A549 (cell line): ENCODE measurements around the gene NBEAL2. TPM values are rescaled to one million over a fixed set of nuclear protein-coding genes. Genes with fewer than 3 reads are reported as not detected.

Experiments used
- ATAC-seq, 2 experiments: fragments of 200-7000 bp in 1 of 2; fragments of >200 bp in 1 of 2; cut with Nextera tagmentation in 1 of 2; cut with Tn5 transposase in 1 of 2; 3 replicates each; pipeline versions ENCODE4 v1.8.0 to v1.9.1; 2018 to 2020; ENCODE audit warnings: mild to moderate bottlenecking in 1 of 2, moderate library complexity in 1 of 2
- CTCF ChIA-PET: fragments of 300-600 bp; sonication (Branson Sonifier 250); formaldehyde crosslinking; extraction: SDS; loops from one replicate; lab custom pipeline; 2021; ENCODE audit warnings: antibody characterized with exemption, inconsistent platforms; lab: Yijun Ruan, JAX
- POLR2A ChIA-PET: fragments of 350-600 bp; formaldehyde crosslinking; extraction: SDS; loops from one replicate; lab custom pipeline; 2021; ENCODE audit warnings: antibody characterized with exemption, inconsistent platforms; lab: Yijun Ruan, JAX
- DNase-seq, 2 experiments: peaks; one replicate each; pipeline versions ENCODE4 v3.0.0 to v3.0.0-alpha.2; 2011 to 2016; ENCODE audit warnings: low read depth in 1 of 2, low spot score in 1 of 2
- FAIRE-seq: peaks from 2 replicates; lab custom pipeline; 2011; peaks lifted over from hg19 to GRCh38; lab: Jason Lieb, UNC
- H3K27ac ChIP-seq, 2 experiments: fragments of >200 bp; sonication (Bioruptor Twin); formaldehyde crosslinking; 3 replicates each; pipeline ENCODE4 v1.5.1; 2016 to 2017
- H3K4me1 ChIP-seq: fragments of >200 bp; sonication (Bioruptor Twin); formaldehyde crosslinking; 3 replicates; pipeline ENCODE4 v1.6.1; 2016
- H3K4me2 ChIP-seq: fragments of >200 bp; sonication (Bioruptor Twin); formaldehyde crosslinking; 3 replicates; pipeline ENCODE4 v1.6.1; 2016
- H3K4me3 ChIP-seq: fragments of >200 bp; sonication (Bioruptor Twin); formaldehyde crosslinking; 3 replicates; pipeline ENCODE4 v1.5.1; 2016
- H3K9me3 ChIP-seq: fragments of >200 bp; sonication (Bioruptor Twin); formaldehyde crosslinking; 3 replicates; pipeline ENCODE4 v1.6.1; 2016
- BHLHE40 ChIP-seq: IDR thresholded peaks from 2 replicates; pipeline ENCODE4 v1.6.1; 2012; ENCODE audit warnings: low read depth, low read length, inconsistent platforms
- CBX8 ChIP-seq: fragments of 200-600 bp; sonication (generic); IDR thresholded peaks from 2 replicates; pipeline ENCODE4 v1.6.1; 2016
- CHD2 ChIP-seq: fragments of 150-350 bp; IDR thresholded peaks from 2 replicates; pipeline ENCODE4 v1.6.1; 2014; ENCODE audit warnings: low read length; ENCODE audit not compliant: partially characterized antibody
- E2F6 ChIP-seq: IDR thresholded peaks from 2 replicates; pipeline ENCODE4 v1.6.1; 2012; ENCODE audit warnings: low read depth, borderline replicate concordance
- EHF ChIP-seq: fragments of 250-450 bp; sonication (Bioruptor Pico); IDR thresholded peaks from 2 replicates; pipeline ENCODE4 v1.5.0; 2020; ENCODE audit warnings: mild to moderate bottlenecking
- ELK1 ChIP-seq: fragments of 150-350 bp; IDR thresholded peaks from 2 replicates; pipeline ENCODE4 v1.6.1; 2014; ENCODE audit warnings: low read depth, mild to moderate bottlenecking, low read length
- EP300 ChIP-seq, 2 experiments: fragments of >200 bp; sonication (Bioruptor Twin); formaldehyde crosslinking; IDR thresholded peaks; 2 replicates in 1 of 2; 3 replicates in 1 of 2; pipeline ENCODE4 v1.6.1; 2016 to 2017
- FOSB ChIP-seq: fragments of 250-450 bp; sonication (Bioruptor Pico); IDR thresholded peaks from 2 replicates; pipeline ENCODE4 v1.5.0; 2020; ENCODE audit warnings: mild to moderate bottlenecking, moderate library complexity
- FOXS1 ChIP-seq: fragments of 250-450 bp; sonication (Bioruptor Pico); IDR thresholded peaks from 2 replicates; pipeline ENCODE4 v1.5.0; 2020; ENCODE audit warnings: mild to moderate bottlenecking, moderate library complexity
- HDAC2 ChIP-seq: fragments of 200-600 bp; sonication (generic); IDR thresholded peaks from 2 replicates; pipeline ENCODE4 v1.6.1; 2016
- HES2 ChIP-seq: fragments of >200 bp; sonication (Bioruptor Twin); formaldehyde crosslinking; IDR thresholded peaks from 2 replicates; pipeline ENCODE4 v1.6.1; 2016
- HOXA7 ChIP-seq: fragments of 250-450 bp; sonication (Bioruptor Pico); IDR thresholded peaks from 2 replicates; pipeline ENCODE4 v1.5.0; 2020; ENCODE audit warnings: mild to moderate bottlenecking, moderate library complexity
- JUN ChIP-seq, 2 experiments: fragments of >200 bp; sonication (Bioruptor Twin); formaldehyde crosslinking; IDR thresholded peaks; 2 replicates in 1 of 2; 3 replicates in 1 of 2; pipeline ENCODE4 v1.6.1; 2016 to 2017
- KDM1A ChIP-seq: fragments of 200-600 bp; sonication (generic); IDR thresholded peaks from 2 replicates; pipeline ENCODE4 v1.6.1; 2016; ENCODE audit warnings: low read depth, mild to moderate bottlenecking
- MAFK ChIP-seq: fragments of 450-650 bp; IDR thresholded peaks from 2 replicates; pipeline ENCODE4 v1.6.1; 2014; ENCODE audit not compliant: partially characterized antibody
- MAX ChIP-seq: IDR thresholded peaks from 2 replicates; pipeline ENCODE4 v1.6.1; 2012
- MYC ChIP-seq: IDR thresholded peaks from 2 replicates; pipeline ENCODE4 v1.6.1; 2012; ENCODE audit warnings: mild to moderate bottlenecking, inconsistent platforms, low read length, improper control_type of control experiment, borderline replicate concordance
- NFE2L2 ChIP-seq: fragments of 150-350 bp; conservative IDR thresholded peaks from 2 replicates; pipeline ENCODE4 v1.6.1; 2014; ENCODE audit warnings: low read length
- NPAS2 ChIP-seq: fragments of 250-450 bp; sonication (Bioruptor Pico); IDR thresholded peaks from 2 replicates; pipeline ENCODE4 v1.8.0; 2022; ENCODE audit warnings: mild to moderate bottlenecking, moderate library complexity, borderline replicate concordance
- PHF8 ChIP-seq: fragments of 200-600 bp; sonication (generic); IDR thresholded peaks from 2 replicates; pipeline ENCODE4 v1.6.1; 2016; ENCODE audit warnings: low read depth, mild to moderate bottlenecking, antibody characterized with exemption, moderate library complexity, borderline replicate concordance
- POLR2A ChIP-seq: IDR thresholded peaks from 2 replicates; pipeline ENCODE4 v1.6.1; 2012; ENCODE audit warnings: mild to moderate bottlenecking, low read length
- POLR2AphosphoS2 ChIP-seq: conservative IDR thresholded peaks from 2 replicates; pipeline ENCODE4 v1.6.1; 2012; ENCODE audit warnings: low read length, improper control_type of control experiment, inconsistent platforms
- RAD21 ChIP-seq, 2 experiments: fragments of >200 bp in 1 of 2; sonication (Bioruptor Twin) in 1 of 2; formaldehyde crosslinking in 1 of 2; IDR thresholded peaks in 1 of 2; conservative IDR thresholded peaks in 1 of 2; 2 replicates in 1 of 2; 3 replicates in 1 of 2; pipeline ENCODE4 v1.6.1; 2012 to 2018; ENCODE audit warnings: inconsistent platforms in 1 of 2
- RFX5 ChIP-seq: fragments of 450-650 bp; IDR thresholded peaks from 2 replicates; pipeline ENCODE4 v1.7.1; 2014; ENCODE audit warnings: antibody characterized with exemption, mild to moderate bottlenecking, moderate library complexity
- SREBF2 ChIP-seq: fragments of 450-650 bp; IDR thresholded peaks from 2 replicates; pipeline ENCODE4 v1.6.1; 2014; ENCODE audit warnings: mild to moderate bottlenecking, moderate library complexity
- USF2 ChIP-seq: fragments of 450-650 bp; IDR thresholded peaks from 2 replicates; pipeline ENCODE4 v1.6.1; 2014; ENCODE audit warnings: antibody characterized with exemption
- ZFP36 ChIP-seq: fragments of 450-650 bp; IDR thresholded peaks from 2 replicates; pipeline ENCODE4 v1.6.1; 2014; ENCODE audit warnings: borderline replicate concordance; ENCODE audit not compliant: partially characterized antibody
- WGBS: methylation state at CpG from one replicate; pipeline ENCODE4 v1.1.6; 2017; ENCODE audit errors: missing lambda C conversion rate; 5-methylcytosine and 5-hydroxymethylcytosine counted together
- polyA plus RNA-seq, 4 experiments: library from polyadenylated mRNA; depleted of rRNA in 3 of 4; stranded (reverse); fragments of >200 nt; fragmentation: RNase III in 1 of 4; extraction: RNeasy Plus Mini Kit Qiagen cat#74134 plus additional on column Dnase treatment in 1 of 4; gene quantifications; 2 replicates in 3 of 4; 3 replicates in 1 of 4; pipeline ENCODE4 v1.2.3, GENCODE V29; 2011 to 2017

The NBEAL2 gene
- polyA plus RNA-seq, 2 of the 4 experiments (the other 2 are of a cell fraction) = 9.6 to 47.3 TPM

GRCh38 chr3:46943237-46944187 is 36.0 kb upstream of the NBEAL2 start (continued):
- TF ChIP-seq USF2 (no peak), MYC (no peak), KDM1A (no peak), ELK1 (no peak), MAFK (no peak), JUN (IDR thresholded peaks at IDR 0.05) (peak in 1 of 2 experiments; percentile 58; a peak in 1 of 5 replicates), E2F6 (peak; percentile 69), EP300 (IDR thresholded peaks at IDR 0.05) (peak; percentile 23 to 60; a peak in 1 of 5 replicates)

GRCh38 chr3:46944191-46944590 is 35.3 kb upstream of the NBEAL2 start:
- peaks cover 90% of the 10 kb centered on the region for H3K4me1 ChIP-seq
- H3K4me3 ChIP-seq = no peak overlapping the region
- DNase-seq = peak in 1 of 2 experiments; percentile 35
- ChIA-PET POLR2A (interaction anchor here (0.9 to 2.0 kb wide), 2 partner anchors 9 to 35 kb away, joined by 3 to 5 read pairs; partner anchors contain the start of gene NBEAL2), CTCF (interaction anchor here (1.0 to 5.4 kb wide), 3 partner anchors 11 to 30 kb away, joined by 3 to 32 read pairs (median 4); no protein-coding TSS in a partner anchor)
- H3K4me2 ChIP-seq = peak overlapping the region; percentile 87
- H3K9me3 ChIP-seq = no peaks in the 10 kb centered on the region
- peak overlapping the region; percentile 90 to 97 for H3K27ac ChIP-seq
- TF ChIP-seq ELK1 (no peak), RFX5 (no peak), FOXS1 (CRISPR knock-in tag) (no peak), FOSB (CRISPR knock-in tag) (no peak), EHF (CRISPR knock-in tag) (no peak), CHD2 (no peak), POLR2A (no peak), CBX8 (no peak), MAX (no peak), PHF8 (no peak), SREBF2 (no peak), HOXA7 (CRISPR knock-in tag) (no peak), ZFP36 (no peak)
- WGBS = 33% methylated on average over 5 of the region's 8 CpGs
- FAIRE-seq = no peak
- ATAC-seq = peak in 1 of 2 experiments; percentile 43; a peak in 3 of 6 replicates

GRCh38 chr3:46946416-46946815 is 33.0 kb upstream of the NBEAL2 start:
- Histone ChIP-seq H3K27ac (peak overlapping the region; percentile 90 to 97), H3K4me3 (no peak overlapping the region), H3K4me2 (peak overlapping the region; percentile 87), H3K4me1 (peaks cover 97% of the 10 kb centered on the region), H3K9me3 (no peaks in the 10 kb centered on the region)
- CTCF ChIA-PET = interaction anchor here (1.0 to 3.9 kb wide), 5 partner anchors 11 to 37 kb away, joined by 3 to 27 read pairs (median 4); no protein-coding TSS in a partner anchor
- FAIRE-seq = no peak
- POLR2A ChIA-PET = no interaction called here
- DNase-seq = no peak
- WGBS = 52% methylated on average over 3 of the region's 6 CpGs
- no peak for ATAC-seq
- TF ChIP-seq NFE2L2 (no peak), RAD21 (conservative IDR thresholded peaks at IDR 0.05 in 1 of 2, IDR thresholded peaks at IDR 0.05 in 1 of 2) (no peak), NPAS2 (CRISPR knock-in tag) (no peak), HDAC2 (no peak), HES2 (no peak), BHLHE40 (no peak), EHF (CRISPR knock-in tag) (no peak), POLR2AphosphoS2 (no peak)
